OCI-LY3 (cell line): ENCODE results near the gene CPLANE2.

Experiments used
- H2AFZ ChIP-seq: fragments of 200-600, 300-600 bp; shearing (Covaris generic); 2 replicates; pipeline ENCODE4 v1.6.0; 2014; ENCODE audit warnings: antibody characterized with exemption, low read depth, low read length
- H3K27ac ChIP-seq: fragments of 200-600, 300-600 bp; sonication (generic); 2 replicates; pipeline ENCODE4 v1.5.1; 2014; ENCODE audit warnings: mild to moderate bottlenecking, low read length, moderate library complexity, mixed read lengths
- H3K27me3 ChIP-seq: fragments of 200-600, 300-600 bp; sonication (generic); 2 replicates; pipeline ENCODE4 v1.6.1; 2014; ENCODE audit warnings: low read depth, low read length, mixed read lengths
- H3K36me3 ChIP-seq: fragments of 200-600, 300-600 bp; sonication (generic); replicated peaks from 2 replicates; pipeline ENCODE3; 2014; ENCODE audit warnings: low read depth, low read length, mixed read lengths
- H3K4me1 ChIP-seq: fragments of 300-600, 200-600 bp; sonication (generic); 2 replicates; pipeline ENCODE4 v1.6.1; 2014; ENCODE audit warnings: low read length, mixed read lengths
- H3K4me2 ChIP-seq: fragments of 200-600, 300-600 bp; sonication (generic); 2 replicates; pipeline ENCODE4 v1.6.1; 2014; ENCODE audit warnings: low read length, mixed read lengths
- H3K4me3 ChIP-seq: fragments of 300-600, 200-600 bp; sonication (generic); 2 replicates; pipeline ENCODE4 v1.5.1; 2014; ENCODE audit warnings: antibody characterized with exemption, mild to moderate bottlenecking, low read length, moderate library complexity
- H3K79me2 ChIP-seq: fragments of 300-600, 200-600 bp; shearing (Covaris generic); 2 replicates; pipeline ENCODE4 v1.6.1; 2014; ENCODE audit warnings: mild to moderate bottlenecking, low read length, mixed read lengths
- H3K9ac ChIP-seq: fragments of 300-600, 200-600 bp; shearing (Covaris generic); 2 replicates; pipeline ENCODE4 v1.6.0; 2014; ENCODE audit warnings: mild to moderate bottlenecking, low read length, moderate library complexity
- H3K9me3 ChIP-seq: fragments of 200-600, 300-600 bp; shearing (Covaris generic); 2 replicates; pipeline ENCODE4 v1.6.1; 2014; ENCODE audit warnings: low read length, mixed read lengths; ENCODE audit not compliant: insufficient read depth
- H4K20me1 ChIP-seq: fragments of 200-600, 300-600 bp; sonication (generic); 2 replicates; pipeline ENCODE4 v1.6.1; 2016; ENCODE audit warnings: low read length, mixed read lengths; ENCODE audit not compliant: insufficient read depth
- CTCF ChIP-seq: fragments of 200-600, 300-600 bp; sonication (generic); IDR thresholded peaks from 2 replicates; pipeline ENCODE4 v1.5.1; 2014; ENCODE audit warnings: antibody characterized with exemption, low read length, low read depth
- EZH2phosphoT487 ChIP-seq: fragments of 200-600 bp; shearing (Covaris generic); IDR thresholded peaks from 2 replicates; pipeline ENCODE4 v1.6.1; 2018; ENCODE audit warnings: antibody characterized with exemption, mixed run types, low read depth

CPLANE2 gene

GRCh38 chr1:16191916-16192546, 45.0 kb downstream of the CPLANE2 start:
- H3K27ac ChIP-seq: no peak overlapping the region
- no peak overlapping the region for H3K4me2 ChIP-seq
- no peaks in the 10 kb centered on the region for H3K36me3 ChIP-seq
- H3K9me3 ChIP-seq: no peaks in the 10 kb centered on the region
- H3K79me2 ChIP-seq: no peaks in the 10 kb centered on the region
- no peak overlapping the region for H2AFZ ChIP-seq
- peaks cover 3% of the 10 kb centered on the region; the same call in 1 of the 2 replicates for H3K4me1 ChIP-seq
- H4K20me1 ChIP-seq: no peaks in the 10 kb centered on the region
- H3K9ac ChIP-seq: no peak overlapping the region
- TF ChIP-seq CTCF (no peak), EZH2phosphoT487 (no peak)
- H3K4me3 ChIP-seq: no peak overlapping the region
- H3K27me3 ChIP-seq: peaks cover 6% of the 10 kb centered on the region; the same call in 1 of the 2 replicates

- H3K4me2 ChIP-seq: no peak overlapping the region
- H3K27me3 ChIP-seq: peaks cover 6% of the 10 kb centered on the region; the same call in 1 of the 2 replicates
- H4K20me1 ChIP-seq: no peaks in the 10 kb centered on the region
- no peaks in the 10 kb centered on the region for H3K79me2 ChIP-seq
- TF ChIP-seq CTCF: no peak
- TF ChIP-seq EZH2phosphoT487: no peak
- no peaks in the 10 kb centered on the region for H3K36me3 ChIP-seq
- H3K9me3 ChIP-seq: no peaks in the 10 kb centered on the region
- no peak overlapping the region for H3K9ac ChIP-seq
- H2AFZ ChIP-seq: no peak overlapping the region
- H3K27ac ChIP-seq: no peak overlapping the region
- no peak overlapping the region for H3K4me3 ChIP-seq
- peaks cover 3% of the 10 kb centered on the region; the same call in 1 of the 2 replicates for H3K4me1 ChIP-seq
Observed at GRCh38 chr1:16191309-16191708, 45.7 kb downstream of the CPLANE2 start.

GRCh38 chr1:16189921-16190621, 46.9 kb downstream of the CPLANE2 start:
- no peak overlapping the region for H2AFZ ChIP-seq
- no peaks in the 10 kb centered on the region for H3K9me3 ChIP-seq
- no peaks in the 10 kb centered on the region for H3K79me2 ChIP-seq
- H3K27me3 ChIP-seq: peaks cover 6% of the 10 kb centered on the region; the same call in 1 of the 2 replicates
- no peaks in the 10 kb centered on the region for H4K20me1 ChIP-seq
- H3K4me3 ChIP-seq: no peak overlapping the region
- H3K9ac ChIP-seq: no peak overlapping the region
- no peak overlapping the region for H3K27ac ChIP-seq
- no peak overlapping the region for H3K4me2 ChIP-seq
- H3K36me3 ChIP-seq: no peaks in the 10 kb centered on the region
- TF ChIP-seq EZH2phosphoT487 (no peak), CTCF (no peak)
- peaks cover 3% of the 10 kb centered on the region; the same call in 1 of the 2 replicates for H3K4me1 ChIP-seq

GRCh38 chr1:16189003-16189402, 48.0 kb downstream of the CPLANE2 start:
- H3K9ac ChIP-seq: no peak overlapping the region
- TF ChIP-seq EZH2phosphoT487: no peak
- no peak for TF ChIP-seq CTCF
- no peak overlapping the region for H2AFZ ChIP-seq
- no peak overlapping the region for H3K4me2 ChIP-seq
- H3K4me1 ChIP-seq: peaks cover 3% of the 10 kb centered on the region; the same call in 1 of the 2 replicates
- H3K36me3 ChIP-seq: no peaks in the 10 kb centered on the region
- no peaks in the 10 kb centered on the region for H4K20me1 ChIP-seq
- H3K27me3 ChIP-seq: peaks cover 6% of the 10 kb centered on the region; the same call in 1 of the 2 replicates
- no peaks in the 10 kb centered on the region for H3K9me3 ChIP-seq
- H3K79me2 ChIP-seq: no peaks in the 10 kb centered on the region
- H3K27ac ChIP-seq: no peak overlapping the region
- H3K4me3 ChIP-seq: no peak overlapping the region
